GM21381 (cell line): ENCODE data around the gene KCNQ4.

Experiments used
- ATAC-seq: cut with Tn5 transposase; IDR thresholded peaks from one replicate; pipeline ENCODE4 v1.9.1; 2021; ENCODE audit warnings: mild to moderate bottlenecking, moderate library complexity; ENCODE audit not compliant: unreplicated experiment

Gene KCNQ4

DNA sequence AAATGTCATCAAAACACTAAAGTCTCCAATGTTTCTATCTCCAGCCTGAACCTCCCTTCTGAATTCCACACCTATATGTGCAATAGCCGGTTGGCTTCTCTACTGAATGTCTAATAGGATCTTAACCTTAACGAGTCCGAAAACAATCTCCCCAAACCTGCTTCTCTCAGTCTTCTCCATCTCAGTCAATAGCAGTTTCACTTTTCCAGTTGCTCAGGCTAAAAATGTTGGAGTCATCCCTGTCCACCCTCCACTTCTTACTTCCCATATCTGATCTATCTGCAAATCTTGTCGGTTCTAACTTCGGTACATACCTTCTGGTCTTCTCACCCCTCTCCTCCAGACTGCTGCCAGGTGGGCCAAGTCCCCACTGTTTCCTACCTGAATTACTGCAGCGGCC is 104.1 kb downstream of the KCNQ4 start:
- no peak for ATAC-seq
